HAP-1 (cell line): ENCODE data around the gene SSB.

Source experiments
- DNase-seq, 2 experiments: peaks; one replicate each; pipeline ENCODE4 v3.0.0-alpha.2; 2016 to 2020; ENCODE audit warnings: low spot score in 2 of 2
- H3K27me3 ChIP-seq: fragments of 250-450 bp; sonication (Bioruptor Pico); 2 replicates; pipeline ENCODE4 v1.5.1; 2020; ENCODE audit warnings: low read depth, mild to moderate bottlenecking, moderate library complexity
- H3K36me3 ChIP-seq: fragments of 250-450 bp; sonication (Bioruptor Pico); replicated peaks from 2 replicates; pipeline ENCODE4 v1.5.1; 2020; ENCODE audit warnings: mild to moderate bottlenecking
- H3K4me1 ChIP-seq: fragments of 250-450 bp; sonication (Bioruptor Pico); 2 replicates; pipeline ENCODE4 v1.5.1; 2020; ENCODE audit warnings: mild to moderate bottlenecking
- H3K4me3 ChIP-seq: fragments of 250-450 bp; sonication (Bioruptor Pico); 2 replicates; pipeline ENCODE4 v1.5.1; 2020; ENCODE audit warnings: mild to moderate bottlenecking, moderate library complexity
- H3K9me3 ChIP-seq: fragments of 250-450 bp; sonication (Bioruptor Pico); 2 replicates; pipeline ENCODE4 v1.5.1; 2020; ENCODE audit warnings: mild to moderate bottlenecking, moderate library complexity
- in situ Hi-C: fragments of 300-500 bp; cut with MboI; formaldehyde crosslinking; loops from 3 replicates; pipeline ENCODE4 v1.14.3; 2020; ENCODE audit warnings: low sequenced_read_pairs, inconsistent platforms, mixed read lengths

Gene SSB

DNA sequence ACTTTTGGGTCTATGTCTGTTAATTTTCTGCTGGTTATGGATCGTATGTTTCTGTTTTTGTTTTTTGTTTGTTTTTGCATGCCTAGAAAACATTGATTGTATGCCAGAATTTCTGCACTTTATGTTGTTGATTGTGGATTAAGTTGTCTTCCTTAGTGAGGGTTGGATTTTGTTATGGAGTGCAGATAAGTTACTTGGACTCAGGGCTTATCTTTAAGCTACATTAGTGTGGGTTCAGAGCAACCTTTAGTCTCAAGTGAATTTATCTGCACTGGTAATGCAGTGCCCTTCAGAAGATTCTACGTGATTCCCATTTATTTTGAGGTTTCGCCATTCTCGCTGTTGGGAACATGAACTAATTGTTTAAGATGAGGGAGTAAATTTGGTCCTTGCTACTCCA lies 61.5 kb downstream of the SSB start:
- no peaks in the 10 kb centered on the region for H3K36me3 ChIP-seq
- peaks cover 2% of the 10 kb centered on the region for H3K4me1 ChIP-seq
- H3K27me3 ChIP-seq, result no peaks in the 10 kb centered on the region
- no peaks in the 10 kb centered on the region for H3K9me3 ChIP-seq
- no peak for DNase-seq
- H3K4me3 ChIP-seq, result no peak overlapping the region
- in situ Hi-C loops, result no loop called here
